Neural progenitor cell (in vitro differentiated cells): ENCODE measurements around the gene ENPP7.

Experiments
- CTCF ChIP-seq: fragments of 200-600 bp; sonication (generic); IDR thresholded peaks from 2 replicates; pipeline ENCODE4 v1.5.1; 2017; ENCODE audit warnings: antibody characterized with exemption, mild to moderate bottlenecking
- EZH2 ChIP-seq: fragments of 200-600 bp; sonication (generic); IDR thresholded peaks from 2 replicates; pipeline ENCODE4 v1.6.1; 2017; ENCODE audit warnings: antibody characterized with exemption, mild to moderate bottlenecking, moderate library complexity

- TF ChIP-seq CTCF (no peak), EZH2 (no peak)
Measured at GRCh38 chr17:79695293-79695790, 35.4 kb upstream of the ENPP7 start.
